Skin epidermis (tissue), 12 donors: ENCODE measurements around the gene C16orf78.

Experiments
- H3K27ac ChIP-seq, 21 experiments: fragments of 200-600 bp; sonication (generic) in 11 of 21; one replicate each; pipeline ENCODE4 v1.5.0; 2020; ENCODE audit warnings: mild to moderate bottlenecking in 3 of 21, inconsistent platforms in 2 of 21, moderate library complexity in 2 of 21
- H3K4me3 ChIP-seq, 7 experiments: fragments of 200-600 bp; sonication (generic) in 2 of 7; one replicate each; pipeline ENCODE4 v1.5.0; 2020; ENCODE audit warnings: inconsistent platforms in 2 of 7, mild to moderate bottlenecking in 2 of 7, moderate library complexity in 1 of 7

C16orf78 gene, protein sequence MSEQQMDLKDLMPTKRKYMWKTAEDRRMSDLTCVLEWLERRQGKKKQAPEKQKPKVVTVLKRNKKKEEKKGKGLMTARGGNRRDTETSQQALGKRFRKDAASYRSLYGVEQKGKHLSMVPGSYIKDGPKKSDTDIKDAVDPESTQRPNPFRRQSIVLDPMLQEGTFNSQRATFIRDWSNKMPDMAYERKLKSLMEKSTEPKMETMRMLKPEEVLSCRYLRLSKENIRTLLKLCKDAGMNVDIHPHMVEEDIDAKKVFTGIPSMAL

DNA sequence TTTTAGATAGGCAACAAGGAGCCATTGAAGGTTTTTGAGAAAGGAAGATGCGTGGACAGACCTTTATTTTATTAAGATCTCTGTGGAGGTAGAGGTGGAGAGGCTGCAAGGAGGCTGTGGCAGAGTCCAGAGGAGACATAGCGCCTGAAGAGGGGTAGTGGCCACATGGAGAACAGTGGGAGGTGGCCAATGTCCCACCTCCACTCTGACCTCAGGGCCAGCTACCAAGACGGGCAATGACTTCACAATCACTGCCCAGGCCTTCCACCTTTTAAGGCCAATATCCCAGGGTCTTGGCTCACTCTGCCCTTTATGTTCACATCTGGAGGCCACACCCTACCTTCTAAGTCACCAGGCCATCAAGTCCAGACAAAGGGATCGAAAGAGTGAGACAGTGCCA is at the start of gene C16orf78:
Gene C16orf78 (plus strand): TSS at position 301 of the 400 bp plus-strand sequence. CDS start 136 bp downstream, outside the sequence.
- Histone ChIP-seq H3K4me3 (no peak within 1 kb of the TSS), H3K27ac (no peak within 1 kb of the TSS)

DNA sequence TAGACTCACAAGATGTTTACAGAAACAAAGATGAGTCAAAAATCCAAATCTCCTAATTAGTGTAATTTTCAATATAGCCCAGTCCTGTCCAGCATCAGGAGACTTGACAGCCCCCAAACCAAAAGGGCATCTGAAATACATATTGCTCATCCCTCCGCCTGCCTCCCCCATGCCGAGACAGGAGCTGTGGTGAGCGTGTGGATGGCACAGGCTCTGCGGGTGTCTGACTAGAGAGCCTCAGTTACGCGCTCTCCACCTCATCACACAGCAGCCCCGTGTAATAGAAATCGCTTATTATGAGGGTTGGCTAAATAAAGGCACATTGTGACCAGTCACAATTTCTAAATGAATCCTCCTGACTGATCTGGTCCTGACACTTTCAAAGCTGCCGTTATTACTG is 48.9 kb upstream of the C16orf78 start:
- no peak overlapping the region for H3K27ac ChIP-seq
- no peak overlapping the region for H3K4me3 ChIP-seq

DNA sequence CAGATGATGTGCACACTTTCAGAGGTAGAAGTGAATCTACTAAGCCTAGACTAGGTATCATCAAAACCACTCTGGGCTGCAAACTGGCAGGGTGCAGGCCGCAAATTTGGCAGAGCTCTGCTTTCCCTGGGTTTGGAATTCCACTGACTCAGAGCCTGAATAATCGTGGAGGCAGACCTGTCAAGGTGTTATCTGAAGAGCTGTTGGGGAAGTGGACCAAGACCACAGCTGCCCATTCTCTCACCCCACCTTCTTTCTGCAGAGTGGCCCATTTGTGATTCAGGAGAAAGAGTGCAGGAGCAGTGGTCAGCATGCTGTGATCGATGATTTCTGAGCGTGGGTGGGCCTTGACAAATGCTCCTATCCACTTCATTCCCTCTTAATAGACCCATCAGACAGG is 46.1 kb upstream of the C16orf78 start:
- Histone ChIP-seq H3K4me3 (no peak overlapping the region), H3K27ac (no peak overlapping the region)

DNA sequence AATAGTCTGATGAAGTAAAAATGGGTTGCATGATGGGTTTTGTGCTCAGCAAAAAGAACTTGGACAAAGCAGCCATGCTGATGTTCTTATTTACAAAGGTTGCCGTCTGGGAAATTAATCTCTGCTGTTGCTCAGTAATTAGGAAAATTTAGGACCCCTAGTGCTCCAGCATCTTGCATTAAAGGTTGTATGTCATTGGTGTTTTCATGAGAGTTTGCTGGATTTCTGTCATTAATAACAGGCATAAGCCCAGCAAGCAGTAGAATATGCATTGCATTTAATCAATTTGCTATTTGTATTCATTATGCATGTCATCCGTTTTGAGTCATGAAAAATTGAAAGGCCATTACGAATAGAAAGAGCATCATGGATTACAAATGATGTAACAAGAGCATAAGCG is 45.3 kb upstream of the C16orf78 start:
- Histone ChIP-seq H3K4me3 (no peak overlapping the region), H3K27ac (no peak overlapping the region)

DNA sequence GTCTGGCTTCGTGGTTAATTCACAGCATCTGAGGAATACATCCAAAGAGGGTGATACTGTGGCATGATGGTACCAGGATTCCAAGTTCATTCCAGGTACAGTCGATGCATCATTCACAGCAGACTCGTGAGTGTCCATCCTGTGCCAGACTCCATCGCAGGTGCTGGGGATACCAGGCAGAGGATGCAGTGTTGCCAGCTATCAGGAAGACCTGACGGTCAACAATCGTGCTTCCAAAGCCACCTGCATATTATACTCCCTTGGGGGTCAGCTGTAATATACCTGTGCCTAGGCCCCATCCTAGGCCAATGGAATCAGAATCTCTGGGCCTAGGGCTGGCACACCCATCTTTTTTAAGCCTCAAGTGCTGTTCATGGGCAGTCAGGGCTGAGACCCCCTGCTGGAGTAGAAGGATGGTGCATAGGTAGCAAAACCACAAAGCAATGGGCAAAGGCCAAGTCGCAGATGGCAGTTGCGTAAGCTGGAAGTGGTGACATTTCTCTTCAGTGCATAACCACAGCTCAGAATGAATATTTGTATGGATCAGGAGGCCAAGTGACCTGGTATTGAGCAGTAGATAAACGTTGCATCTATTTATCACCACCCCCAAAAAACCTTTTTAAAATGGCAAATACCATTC is 42.9 kb upstream of the C16orf78 start:
- no peak overlapping the region for H3K4me3 ChIP-seq
- H3K27ac ChIP-seq, result no peak overlapping the region

DNA sequence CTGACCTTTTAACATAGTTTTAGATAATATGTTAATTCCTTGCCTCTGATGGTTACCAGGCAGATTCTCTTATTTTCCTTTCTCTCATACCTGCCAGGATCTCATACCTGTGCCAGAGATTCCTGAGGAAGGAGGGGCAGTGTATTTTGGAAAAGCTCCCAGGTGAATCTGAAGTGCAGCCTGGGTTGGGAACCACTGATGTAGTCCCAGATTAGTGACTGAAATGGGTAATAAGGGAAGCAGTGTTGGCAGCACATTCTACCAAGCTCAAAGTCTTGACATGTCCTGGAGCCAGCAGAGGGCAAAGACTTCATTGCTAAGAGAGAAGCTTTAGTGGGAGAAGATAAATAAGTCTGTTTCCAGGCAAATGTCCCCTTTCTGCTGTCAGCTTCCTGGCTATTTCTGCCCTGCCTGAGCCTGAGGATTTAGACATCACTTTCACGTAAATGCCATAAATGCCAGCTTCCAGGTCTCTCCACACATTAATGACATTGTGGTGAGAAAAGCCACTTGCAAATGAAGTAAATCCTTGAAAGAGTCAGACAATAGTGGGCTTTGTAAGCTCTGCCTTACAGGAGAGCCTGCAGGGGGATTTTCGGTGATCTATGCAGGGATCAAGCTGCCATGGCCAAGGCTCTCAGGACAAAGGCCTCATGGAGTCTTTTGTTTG is 40.9 kb upstream of the C16orf78 start:
- Histone ChIP-seq H3K27ac (no peak overlapping the region), H3K4me3 (no peak overlapping the region)

DNA sequence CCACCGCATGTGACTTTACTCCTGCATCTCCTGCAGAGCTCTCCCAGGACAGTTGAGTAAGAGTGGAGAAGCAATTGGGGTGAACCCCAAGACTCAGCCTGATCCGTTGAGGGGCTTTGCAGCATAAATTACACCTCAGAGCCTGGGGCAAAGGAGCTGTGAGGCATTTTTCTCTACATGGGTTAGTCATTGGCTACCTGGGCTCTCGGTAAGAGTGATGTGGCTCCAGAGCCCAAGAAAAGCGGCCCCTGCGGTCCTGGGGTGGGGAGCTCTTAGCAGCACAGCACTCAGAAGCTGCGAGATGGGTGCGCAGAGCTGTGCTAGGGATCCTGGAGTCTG is 40.4 kb upstream of the C16orf78 start:
- H3K27ac ChIP-seq, result no peak overlapping the region
- H3K4me3 ChIP-seq, result no peak overlapping the region

DNA sequence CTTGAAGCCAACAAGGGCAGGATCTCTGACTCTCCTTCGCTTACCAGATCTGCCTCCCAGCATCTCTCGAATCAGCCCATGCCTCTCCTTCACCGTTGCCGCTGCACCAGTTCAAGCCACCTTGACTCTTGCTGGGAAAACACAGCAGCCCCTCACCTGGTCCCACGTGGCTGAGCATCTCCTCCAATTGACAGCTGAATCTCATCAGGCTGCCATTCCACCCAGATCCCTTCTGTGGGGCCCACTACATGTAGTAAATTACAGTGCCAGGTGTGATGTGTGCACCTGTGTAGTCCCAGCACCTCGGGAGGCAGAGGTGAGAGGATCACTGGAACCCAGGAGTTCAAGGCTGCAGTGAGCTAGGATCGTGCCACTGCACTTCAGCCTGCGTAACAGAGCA is 37.8 kb upstream of the C16orf78 start:
- Histone ChIP-seq H3K4me3 (no peak overlapping the region), H3K27ac (no peak overlapping the region)

DNA sequence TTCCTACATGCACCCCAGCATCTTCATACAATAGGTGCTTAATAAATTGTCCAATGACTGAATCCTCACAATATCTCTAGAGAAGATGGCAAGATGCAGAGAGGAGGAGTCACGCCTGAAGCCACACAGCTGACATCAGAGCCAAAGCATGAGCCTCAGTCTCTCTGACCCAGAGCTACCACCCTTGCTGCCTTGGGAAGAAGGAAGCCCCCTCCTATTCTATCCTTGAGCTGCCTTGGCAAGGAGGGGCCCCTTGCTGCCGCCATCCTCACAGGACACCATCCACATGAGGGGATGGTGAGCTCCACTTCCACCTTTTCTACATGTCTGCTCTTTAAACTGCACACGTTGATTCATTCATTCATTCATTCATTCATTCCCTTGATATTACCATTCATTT is 37.0 kb upstream of the C16orf78 start:
- no peak overlapping the region for H3K27ac ChIP-seq
- no peak overlapping the region for H3K4me3 ChIP-seq

DNA sequence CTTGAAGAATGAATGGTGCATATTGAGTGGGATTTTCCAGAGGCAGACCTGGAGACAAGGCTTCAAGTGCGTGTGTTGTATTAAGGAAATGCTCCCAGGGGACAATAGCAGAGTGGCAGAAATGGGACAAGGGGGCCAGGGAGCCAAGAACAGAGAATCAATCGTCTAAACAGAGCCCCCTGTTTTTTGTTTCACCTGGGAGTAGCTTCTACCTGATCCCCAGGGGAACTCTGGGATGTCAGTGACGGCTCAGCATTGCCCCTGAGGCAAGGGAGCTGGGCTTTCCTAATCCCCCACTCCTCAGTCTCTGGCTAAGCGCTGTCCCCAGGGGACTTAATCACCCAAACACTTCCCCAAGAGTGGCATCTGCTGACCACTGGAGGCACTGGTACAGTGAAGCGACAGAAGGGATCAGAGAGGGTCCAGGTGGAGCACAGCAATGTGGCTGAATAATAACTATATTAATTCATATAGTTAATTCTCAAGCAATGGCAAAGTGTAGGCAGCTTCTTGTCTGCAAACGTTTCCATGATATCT is 35.7 kb upstream of the C16orf78 start:
- no peak overlapping the region for H3K27ac ChIP-seq
- H3K4me3 ChIP-seq, result no peak overlapping the region

DNA sequence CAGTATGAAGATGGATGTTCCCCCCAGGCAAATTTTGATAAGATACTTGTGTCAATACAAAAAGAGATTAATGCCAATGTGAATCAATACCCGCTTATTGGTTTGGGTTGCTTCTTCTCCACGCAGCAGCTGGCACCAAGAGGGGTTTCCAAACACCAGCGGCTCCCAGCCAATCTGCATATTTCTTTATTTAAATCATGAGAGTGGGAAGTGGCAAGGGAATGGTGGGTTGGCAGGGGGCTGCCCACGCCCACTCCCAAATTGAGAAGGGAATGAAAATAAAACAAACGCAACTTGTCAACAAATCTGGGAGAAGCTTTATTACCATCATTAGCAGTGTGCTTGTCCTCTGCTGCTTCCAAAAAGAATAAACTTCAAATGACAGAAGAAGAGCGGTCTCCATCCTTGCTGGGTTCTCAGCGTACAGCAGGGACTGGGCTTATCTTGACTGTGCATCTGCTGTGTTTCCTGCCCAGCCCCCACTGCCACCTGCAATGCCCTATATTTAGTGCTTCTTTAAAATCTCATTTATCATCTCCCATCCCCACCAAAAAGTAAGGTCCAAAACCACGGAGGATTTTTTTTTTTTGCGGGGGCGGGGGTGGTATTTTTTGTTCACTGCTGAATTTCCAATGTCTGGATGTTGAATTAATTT is 34.9 kb upstream of the C16orf78 start:
- Histone ChIP-seq H3K27ac (no peak overlapping the region), H3K4me3 (no peak overlapping the region)

DNA sequence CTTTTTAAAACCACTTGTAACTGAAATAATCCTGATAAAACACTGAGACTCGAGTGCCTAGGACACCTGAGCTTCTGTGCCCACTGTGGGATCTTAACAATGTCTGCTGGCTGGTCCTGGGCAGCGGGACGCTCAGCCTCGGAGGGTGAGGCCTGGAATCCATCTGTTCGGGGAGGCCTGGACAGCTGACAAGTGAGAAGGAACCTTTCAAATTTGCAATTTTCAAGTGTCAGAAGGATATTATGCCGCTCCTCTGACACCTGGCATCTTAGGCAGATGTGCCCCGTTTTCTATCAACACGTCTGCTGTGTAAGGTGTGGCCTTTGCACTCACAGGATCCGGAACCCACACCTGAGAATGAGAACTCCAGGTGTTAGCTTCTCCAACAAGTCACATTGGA is 33.1 kb upstream of the C16orf78 start:
- H3K27ac ChIP-seq, result no peak overlapping the region
- no peak overlapping the region for H3K4me3 ChIP-seq

DNA sequence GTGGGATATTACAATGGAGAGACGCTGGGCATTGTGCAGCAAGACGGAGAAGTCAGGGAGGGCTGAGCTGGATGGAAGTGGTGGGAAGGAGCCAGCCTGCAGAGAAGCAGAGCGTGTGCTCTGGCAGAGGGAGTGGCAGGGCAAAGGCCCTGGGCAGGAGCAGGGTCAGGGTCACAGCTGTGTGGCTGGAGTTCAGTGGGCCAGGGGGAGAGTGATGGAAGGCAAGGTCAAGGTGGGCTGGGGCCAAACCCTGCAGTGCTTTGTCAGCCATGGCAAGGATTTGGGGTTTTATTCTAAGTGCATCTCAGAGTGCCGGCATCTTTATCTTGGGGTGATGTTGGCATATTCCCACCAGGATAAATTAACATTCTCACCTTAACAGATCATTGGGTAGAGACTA is 31.9 kb upstream of the C16orf78 start:
- Histone ChIP-seq H3K4me3 (no peak overlapping the region), H3K27ac (no peak overlapping the region)

DNA sequence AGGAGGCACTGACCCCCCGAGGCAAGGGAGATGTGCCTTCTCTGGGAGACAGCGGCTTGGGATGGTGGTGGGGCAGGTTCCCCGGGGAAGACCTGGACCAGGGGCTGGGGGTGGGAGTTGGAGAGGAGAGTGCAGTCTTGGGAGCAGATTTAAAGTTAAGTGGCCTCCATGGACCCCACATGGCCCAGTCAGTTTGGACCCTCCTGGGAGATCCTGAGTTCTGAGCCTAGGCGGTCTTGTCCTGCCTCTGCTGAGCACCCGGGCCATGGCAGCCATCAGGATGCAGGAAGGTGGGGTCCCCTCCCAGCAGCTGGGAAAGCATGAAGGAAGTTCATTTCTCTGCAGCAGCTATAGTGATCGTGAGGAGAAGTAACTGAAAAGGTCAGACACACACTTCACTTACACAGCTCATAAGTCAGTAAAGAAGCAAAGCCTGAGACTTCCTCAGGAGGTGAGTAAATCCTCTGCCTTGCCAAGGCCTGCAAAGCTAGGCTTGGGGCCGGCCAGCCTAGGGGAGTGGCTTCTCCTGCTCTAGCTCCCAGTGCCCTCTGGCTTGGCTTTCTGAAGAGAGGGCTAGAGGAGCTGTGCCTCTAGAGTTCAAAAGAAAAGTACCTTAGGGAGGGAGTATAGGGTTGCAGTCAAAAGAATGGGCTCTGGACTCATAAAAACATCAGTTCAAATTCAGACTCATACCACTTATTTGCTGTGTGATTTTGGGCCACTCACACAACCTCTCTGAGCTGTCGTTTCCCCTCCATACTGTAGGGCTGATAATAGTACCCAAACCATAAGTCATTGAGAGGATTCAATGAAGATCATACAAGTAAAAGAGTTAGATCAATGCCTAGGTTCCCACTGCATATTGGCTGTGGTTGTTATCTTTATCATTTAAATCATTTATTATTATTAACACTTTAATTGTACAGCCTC is 31.0 kb upstream of the C16orf78 start:
- Histone ChIP-seq H3K4me3 (no peak overlapping the region), H3K27ac (no peak overlapping the region)

DNA sequence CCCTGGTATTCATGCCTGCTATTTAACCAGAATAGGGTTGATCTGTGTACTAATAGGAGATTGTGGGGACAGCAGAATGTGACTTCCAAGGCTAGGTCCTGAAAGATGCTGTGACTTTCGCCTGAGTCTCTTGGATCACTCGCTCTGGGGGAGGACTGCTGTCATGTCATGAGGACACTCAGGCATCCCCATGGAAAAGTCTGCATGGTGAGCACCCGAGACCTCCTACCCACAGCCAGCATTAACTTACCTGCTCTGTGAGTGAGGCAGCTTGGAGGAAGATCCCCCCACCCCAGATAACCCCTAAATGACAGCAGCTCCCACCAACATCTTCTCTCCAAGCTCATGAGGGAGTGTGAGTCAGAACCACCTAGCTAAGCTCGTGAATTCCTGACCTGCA is 30.3 kb upstream of the C16orf78 start:
- no peak overlapping the region for H3K4me3 ChIP-seq

DNA sequence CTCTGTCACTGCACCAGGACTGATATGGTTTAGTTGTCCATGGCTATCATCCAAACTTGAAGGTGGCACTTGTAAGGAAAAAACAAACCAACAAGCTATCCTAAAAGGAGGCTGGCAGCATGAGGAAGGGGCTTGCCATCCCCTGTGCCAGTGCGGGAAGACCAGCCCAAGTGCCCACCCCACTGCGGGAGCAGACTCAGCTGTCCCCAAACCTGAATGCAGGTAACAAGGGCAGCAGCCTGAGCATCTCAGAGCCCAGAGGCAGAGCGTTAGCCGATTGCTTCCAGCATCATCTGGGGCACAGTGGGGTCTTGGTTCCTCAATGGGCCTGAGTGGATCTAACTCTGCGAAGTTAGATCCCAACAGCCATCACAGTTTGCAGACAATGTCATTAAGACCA is 29.2 kb upstream of the C16orf78 start:
- H3K27ac ChIP-seq, result no peak overlapping the region
- no peak overlapping the region for H3K4me3 ChIP-seq

More for the DNA sequence above, 30.3 kb upstream of the C16orf78 start:
- H3K27ac ChIP-seq, result no peak overlapping the region

DNA sequence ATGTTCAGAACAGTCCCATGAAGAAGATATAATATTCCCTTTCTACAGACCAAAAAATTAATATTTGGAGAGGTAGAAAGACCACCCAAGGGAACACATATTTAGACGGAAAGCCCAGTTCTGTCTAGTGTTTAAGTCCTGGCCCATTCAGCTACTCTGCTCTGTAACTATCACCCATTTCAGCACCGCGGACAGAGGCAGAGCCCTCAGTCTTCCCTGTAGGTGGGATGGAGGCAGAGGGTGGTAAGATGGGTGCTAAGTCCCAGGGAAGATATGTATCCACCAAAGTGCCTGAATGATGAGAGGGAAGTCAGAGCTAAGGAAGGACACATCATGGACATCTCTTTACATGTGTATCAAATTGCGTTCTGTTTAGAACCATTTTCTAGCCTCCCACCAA is 27.8 kb upstream of the C16orf78 start:
- no peak overlapping the region for H3K27ac ChIP-seq
- no peak overlapping the region for H3K4me3 ChIP-seq

DNA sequence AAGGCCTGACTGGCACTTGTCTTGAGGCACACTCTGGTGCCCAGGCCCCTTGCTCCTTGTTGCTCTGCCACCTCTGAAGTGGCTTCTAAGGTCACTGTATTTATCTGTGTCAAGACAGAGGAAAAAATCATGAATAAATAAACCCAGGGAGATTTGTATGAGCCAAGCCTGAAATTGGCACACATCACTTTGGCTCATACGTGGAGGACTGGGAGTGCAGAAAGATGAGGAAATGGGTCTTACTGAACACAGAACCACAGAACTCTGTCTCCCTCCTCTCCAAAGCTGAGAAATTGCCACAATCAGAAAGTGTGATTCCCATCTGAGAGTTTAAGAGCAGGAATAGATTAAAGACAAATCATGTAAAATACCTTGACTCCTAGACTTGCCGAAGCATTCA is 27.1 kb upstream of the C16orf78 start:
- H3K27ac ChIP-seq, result no peak overlapping the region
- H3K4me3 ChIP-seq, result no peak overlapping the region

DNA sequence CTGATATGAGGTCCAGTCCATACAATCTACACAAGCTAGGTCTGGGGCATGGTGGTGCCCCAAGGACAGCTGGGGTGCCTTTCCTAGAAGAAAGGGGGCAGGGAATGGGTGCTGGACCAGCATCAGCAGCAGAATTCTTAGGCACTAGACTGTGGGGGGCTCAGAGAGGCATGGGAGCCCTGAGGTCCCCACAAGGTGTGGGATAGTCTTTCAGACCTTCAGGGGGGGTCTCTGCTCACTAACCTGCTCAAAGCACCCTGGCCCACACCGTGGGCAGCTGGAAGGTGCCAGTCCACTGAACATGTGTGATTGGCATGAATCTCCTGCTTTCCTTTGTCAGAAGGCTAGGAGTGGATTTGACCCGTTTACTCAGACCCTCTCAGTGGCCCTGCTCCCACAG is 26.1 kb upstream of the C16orf78 start:
- H3K4me3 ChIP-seq, result no peak overlapping the region
- no peak overlapping the region for H3K27ac ChIP-seq
